Neural cell (in vitro differentiated cells): ENCODE results near the gene IL19. TPM values are rescaled to one million over a fixed set of nuclear protein-coding genes. Genes with fewer than 3 reads are reported as not detected.

Experiments
- H2AFZ ChIP-seq: fragments of 200-600, 300-800 bp; sonication (generic), shearing (Covaris generic); 2 replicates; pipeline ENCODE4 v1.6.0; 2014; ENCODE audit warnings: low read depth, mild to moderate bottlenecking, antibody characterized with exemption, low read length, moderate library complexity
- H3F3A ChIP-seq: fragments of 200-600 bp; shearing (Covaris generic); 2 replicates; pipeline ENCODE4 v1.6.1; 2016; ENCODE audit warnings: mild to moderate bottlenecking, moderate library complexity, mixed read lengths, antibody characterized with exemption, low read length; ENCODE audit not compliant: insufficient read depth, poor library complexity, severe bottlenecking
- H3K27ac ChIP-seq: fragments of 200-600, 300-800 bp; sonication (generic), shearing (Covaris generic); 2 replicates; pipeline ENCODE4 v1.5.1; 2014; ENCODE audit warnings: mild to moderate bottlenecking, low read length, moderate library complexity
- H3K27me3 ChIP-seq: fragments of 300-800, 200-600 bp; sonication (generic), shearing (Covaris generic); 2 replicates; pipeline ENCODE4 v1.6.0; 2014; ENCODE audit warnings: mild to moderate bottlenecking, low read depth, low read length, moderate library complexity; ENCODE audit not compliant: insufficient read depth
- H3K36me3 ChIP-seq: fragments of 300-800, 200-600 bp; sonication (generic), shearing (Covaris generic); 2 replicates; pipeline ENCODE4 v1.5.1; 2014; ENCODE audit warnings: mild to moderate bottlenecking, antibody characterized with exemption, low read length, moderate library complexity; ENCODE audit not compliant: insufficient read depth
- H3K4me2 ChIP-seq: fragments of 300-800, 200-600 bp; sonication (generic), shearing (Covaris generic); 2 replicates; pipeline ENCODE4 v1.6.0; 2014; ENCODE audit warnings: mild to moderate bottlenecking, low read length
- H3K4me3 ChIP-seq: fragments of 300-800, 200-600 bp; sonication (generic), shearing (Covaris generic); 2 replicates; pipeline ENCODE4 v1.5.1; 2014; ENCODE audit warnings: mild to moderate bottlenecking, low read length, moderate library complexity
- H3K79me2 ChIP-seq: fragments of 200-600 bp; shearing (Covaris generic); replicated peaks from 2 replicates; pipeline ENCODE4 v1.6.0; 2014; ENCODE audit warnings: mild to moderate bottlenecking, low read length, moderate library complexity; ENCODE audit not compliant: insufficient read depth
- H3K9ac ChIP-seq: fragments of 300-800, 200-600 bp; sonication (generic), shearing (Covaris generic); 2 replicates; pipeline ENCODE4 v1.6.1; 2016; ENCODE audit warnings: mild to moderate bottlenecking, low read length, mixed read lengths
- H3K9me2 ChIP-seq: fragments of 200-600 bp; shearing (Covaris generic); 2 replicates; pipeline ENCODE4 v1.6.1; 2016; ENCODE audit warnings: mild to moderate bottlenecking, low read length, mixed read lengths; ENCODE audit not compliant: insufficient read depth
- H3K9me3 ChIP-seq: fragments of 200-600, 300-800 bp; sonication (generic), shearing (Covaris generic); 2 replicates; pipeline ENCODE4 v1.6.1; 2016; ENCODE audit warnings: mild to moderate bottlenecking, mixed run types, low read length, moderate library complexity, mixed read lengths
- H4K20me1 ChIP-seq: fragments of 200-600 bp; shearing (Covaris generic); 2 replicates; pipeline ENCODE4 v1.6.1; 2016; ENCODE audit warnings: mild to moderate bottlenecking, mixed run types; ENCODE audit not compliant: insufficient read depth
- CTCF ChIP-seq: fragments of 450-650 bp; IDR thresholded peaks from 2 replicates; pipeline ENCODE4 v1.5.1; 2014; ENCODE audit warnings: antibody characterized with exemption, mild to moderate bottlenecking, moderate library complexity; ENCODE audit not compliant: poor library complexity, severe bottlenecking
- EP300 ChIP-seq: fragments of 450-650 bp; conservative IDR thresholded peaks from 2 replicates; pipeline ENCODE4 v1.6.1; 2014; ENCODE audit warnings: antibody characterized with exemption, mild to moderate bottlenecking, moderate library complexity; ENCODE audit not compliant: poor library complexity, severe bottlenecking
- EZH2 ChIP-seq: fragments of 200-600, 300-800 bp; shearing (Covaris generic), sonication (generic); IDR thresholded peaks from 2 replicates; pipeline ENCODE4 v1.6.1; 2014; ENCODE audit warnings: antibody characterized with exemption, low read length, borderline replicate concordance, mild to moderate bottlenecking; ENCODE audit not compliant: insufficient read depth, poor library complexity, severe bottlenecking
- MXI1 ChIP-seq: fragments of 450-650 bp; conservative IDR thresholded peaks from 2 replicates; pipeline ENCODE4 v1.6.1; 2014; ENCODE audit warnings: antibody characterized with exemption, mild to moderate bottlenecking; ENCODE audit not compliant: poor library complexity, severe bottlenecking
- POLR2AphosphoS5 ChIP-seq: IDR thresholded peaks from 2 replicates; pipeline ENCODE4 v1.6.1; 2012
- RAD21 ChIP-seq: fragments of 450-650 bp; conservative IDR thresholded peaks from 2 replicates; pipeline ENCODE4 v1.6.1; 2014; ENCODE audit warnings: antibody characterized with exemption, mild to moderate bottlenecking, moderate library complexity
- REST ChIP-seq: IDR thresholded peaks from 2 replicates; pipeline ENCODE4 v1.6.1; 2012; ENCODE audit warnings: borderline replicate concordance
- SMC3 ChIP-seq: fragments of 450-650 bp; conservative IDR thresholded peaks from 2 replicates; pipeline ENCODE4 v1.6.1; 2014; ENCODE audit warnings: antibody characterized with exemption, mild to moderate bottlenecking, moderate library complexity; ENCODE audit not compliant: poor library complexity
- TAF1 ChIP-seq: IDR thresholded peaks from 2 replicates; pipeline ENCODE4 v1.6.1; 2012; ENCODE audit warnings: low read depth
- polyA plus RNA-seq: library from polyadenylated mRNA; depleted of rRNA; stranded (reverse); fragments of >200 nt; gene quantifications from 2 replicates; pipeline ENCODE4 v1.2.3, GENCODE V29; 2014

The IL19 gene
- polyA plus RNA-seq, 1 donor from 2014 or later = not detected

- H3K9ac ChIP-seq = no peak overlapping the region
- H3K36me3 ChIP-seq = no peaks in the 10 kb centered on the region
- no peaks in the 10 kb centered on the region for H3K79me2 ChIP-seq
- no peaks in the 10 kb centered on the region for H3K9me2 ChIP-seq
- H3K9me3 ChIP-seq = no peaks in the 10 kb centered on the region
- TF ChIP-seq CTCF = no peak
- no peak for TF ChIP-seq POLR2AphosphoS5
- no peak for TF ChIP-seq EP300
- TF ChIP-seq MXI1 = no peak
- no peak for TF ChIP-seq RAD21
- TF ChIP-seq SMC3 = no peak
- no peak for TF ChIP-seq TAF1
- TF ChIP-seq EZH2 = no peak
- TF ChIP-seq REST = no peak
- no peak overlapping the region for H3K27ac ChIP-seq
- H3K4me2 ChIP-seq = no peak overlapping the region
- H2AFZ ChIP-seq = no peak overlapping the region
- H3K27me3 ChIP-seq = no peaks in the 10 kb centered on the region
- H3K4me3 ChIP-seq = no peak overlapping the region
- H4K20me1 ChIP-seq = no peaks in the 10 kb centered on the region
- no peaks in the 10 kb centered on the region for H3F3A ChIP-seq
These were observed 116.3 kb downstream of the IL19 start for GRCh38 chr1:206886831-206887230.

- Histone ChIP-seq H2AFZ (no peak overlapping the region), H3K9me3 (no peaks in the 10 kb centered on the region)
These were observed 117.1 kb downstream of the IL19 start for GRCh38 chr1:206887701-206888100.

More at GRCh38 chr1:206887701-206888100, 117.1 kb downstream of the IL19 start:
- Histone ChIP-seq H3K27me3 (no peaks in the 10 kb centered on the region), H4K20me1 (no peaks in the 10 kb centered on the region), H3K79me2 (no peaks in the 10 kb centered on the region), H3K27ac (no peak overlapping the region), H3F3A (no peaks in the 10 kb centered on the region), H3K4me2 (no peak overlapping the region), H3K36me3 (no peaks in the 10 kb centered on the region), H3K9me2 (no peaks in the 10 kb centered on the region), H3K9ac (no peak overlapping the region), H3K4me3 (no peak overlapping the region)
- no peak for TF ChIP-seq SMC3
- no peak for TF ChIP-seq RAD21
- no peak for TF ChIP-seq POLR2AphosphoS5
- no peak for TF ChIP-seq CTCF
- TF ChIP-seq REST = no peak
- TF ChIP-seq EP300 = no peak
- no peak for TF ChIP-seq EZH2
- no peak for TF ChIP-seq MXI1
- TF ChIP-seq TAF1 = no peak
